Measurements from ENCODE around the gene CSF2.

Gene CSF2

GRCh38 chr5:132065351-132065937 lies 8.1 kb upstream of the CSF2 start:
- no peak for TF ChIP-seq GABPA (IDR thresholded peaks at IDR 0.05; ENCODE audit: low read depth)
- no peak for TF ChIP-seq POLR2AphosphoS5 (IDR thresholded peaks at IDR 0.05; ENCODE audit: low read depth)
- TF ChIP-seq CTCF (IDR thresholded peaks at IDR 0.05; ENCODE audit: insufficient read depth, low read length) = no peak
- no peak for TF ChIP-seq SPI1 (IDR thresholded peaks at IDR 0.05; ENCODE audit: borderline replicate concordance, low read depth)
- TF ChIP-seq REST (IDR thresholded peaks at IDR 0.05; ENCODE audit: insufficient replicate concordance, low read depth) = no peak
- Histone ChIP-seq H3K4me3 (replicated peaks; ENCODE audit: insufficient read depth, low read length) (no peak overlapping the region), H3K27me3 (ENCODE audit: insufficient read depth, poor library complexity, severe bottlenecking) (no peaks in the 10 kb centered on the region), H3K27ac (replicated peaks) (no peak overlapping the region)
- peak in 1 of 2 experiments; percentile 20 for DNase-seq (ENCODE audit: low read depth in 1 of 2, low spot score in 1 of 2)

- no peak for TF ChIP-seq SPI1 (IDR thresholded peaks at IDR 0.05; ENCODE audit: borderline replicate concordance, low read depth)
- TF ChIP-seq GABPA (IDR thresholded peaks at IDR 0.05; ENCODE audit: low read depth) = no peak
- TF ChIP-seq POLR2AphosphoS5 (IDR thresholded peaks at IDR 0.05; ENCODE audit: low read depth) = no peak
- TF ChIP-seq CTCF (IDR thresholded peaks at IDR 0.05; ENCODE audit: insufficient read depth, low read length) = no peak
- no peak for TF ChIP-seq REST (IDR thresholded peaks at IDR 0.05; ENCODE audit: insufficient replicate concordance, low read depth)
These were observed 7.5 kb upstream of the CSF2 start for GRCh38 chr5:132065951-132066701.

GRCh38 chr5:132066871-132067270 lies 6.7 kb upstream of the CSF2 start:
- TF ChIP-seq SPI1 (IDR thresholded peaks at IDR 0.05; ENCODE audit: borderline replicate concordance, low read depth) (no peak), REST (IDR thresholded peaks at IDR 0.05; ENCODE audit: insufficient replicate concordance, low read depth) (no peak), CTCF (IDR thresholded peaks at IDR 0.05; ENCODE audit: insufficient read depth, low read length) (no peak), POLR2AphosphoS5 (IDR thresholded peaks at IDR 0.05; ENCODE audit: low read depth) (no peak), GABPA (IDR thresholded peaks at IDR 0.05; ENCODE audit: low read depth) (no peak)
- H3K27ac ChIP-seq (replicated peaks) = no peak overlapping the region
- DNase-seq (ENCODE audit: low read depth in 1 of 2, low spot score in 1 of 2) = no peak
- H3K4me3 ChIP-seq (replicated peaks; ENCODE audit: insufficient read depth, low read length) = no peak overlapping the region
- no peaks in the 10 kb centered on the region for H3K27me3 ChIP-seq (ENCODE audit: insufficient read depth, poor library complexity, severe bottlenecking)

More at GRCh38 chr5:132065951-132066701, 7.5 kb upstream of the CSF2 start:
- H3K27ac ChIP-seq (replicated peaks) = no peak overlapping the region
- H3K27me3 ChIP-seq (ENCODE audit: insufficient read depth, poor library complexity, severe bottlenecking) = no peaks in the 10 kb centered on the region
- DNase-seq (ENCODE audit: low read depth in 1 of 2, low spot score in 1 of 2) = no peak
- H3K4me3 ChIP-seq (replicated peaks; ENCODE audit: insufficient read depth, low read length) = no peak overlapping the region

Data from HL-60 (cell line).